GM21737 (cell line): ENCODE data around the gene KRTAP5-1.

Experiments used
- ATAC-seq: cut with Tn5 transposase; IDR thresholded peaks from one replicate; pipeline ENCODE4 v1.9.1; 2021; ENCODE audit warnings: mild to moderate bottlenecking, moderate library complexity; ENCODE audit not compliant: unreplicated experiment

The KRTAP5-1 gene

DNA sequence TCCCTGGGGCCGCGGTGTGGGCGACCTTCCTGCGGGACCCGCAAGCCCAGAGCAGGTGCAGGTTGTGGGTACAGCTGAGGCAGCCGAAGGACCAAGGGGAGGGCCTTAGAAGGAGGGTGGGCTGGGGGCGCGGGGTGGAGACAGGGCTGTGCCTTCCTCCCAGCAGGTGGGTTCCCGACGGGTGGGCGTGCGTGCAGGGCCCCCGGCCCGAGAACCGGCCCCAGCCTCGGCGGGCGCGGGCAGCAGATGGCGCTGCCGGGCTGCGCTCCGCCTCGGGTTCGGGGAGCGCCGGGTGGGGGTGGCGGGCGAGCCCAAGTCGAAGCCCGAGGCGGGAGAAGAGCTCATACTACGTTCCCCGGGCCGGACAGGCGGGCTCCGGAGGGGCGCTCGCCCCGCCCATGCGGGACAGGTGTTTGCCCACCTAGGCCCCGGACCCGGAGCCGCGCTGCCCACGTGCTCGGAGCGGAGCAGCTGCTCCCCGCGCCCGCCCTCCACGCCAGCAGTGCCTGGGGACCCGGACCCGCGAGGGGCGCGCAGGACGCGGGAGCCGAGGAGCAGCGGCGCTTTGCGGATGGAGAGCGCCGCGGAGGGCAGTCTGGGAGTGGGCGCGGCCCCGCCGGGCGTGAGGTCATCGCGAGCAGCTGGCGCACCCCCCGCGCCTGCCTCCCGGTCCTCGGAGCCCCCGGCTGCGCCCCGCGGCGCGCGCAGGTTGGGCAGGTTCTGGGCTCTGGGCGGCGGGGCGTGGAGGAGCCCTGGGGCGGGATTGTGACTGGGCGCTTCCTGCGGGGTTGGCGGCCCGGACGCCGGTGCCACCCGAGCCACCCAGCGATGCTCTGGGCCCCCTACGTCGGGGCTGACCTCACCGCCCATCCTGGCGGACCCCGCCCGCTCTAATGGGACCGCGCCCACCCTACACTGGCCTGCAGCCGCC lies 38.3 kb downstream of the KRTAP5-1 start:
- no peak for ATAC-seq

DNA sequence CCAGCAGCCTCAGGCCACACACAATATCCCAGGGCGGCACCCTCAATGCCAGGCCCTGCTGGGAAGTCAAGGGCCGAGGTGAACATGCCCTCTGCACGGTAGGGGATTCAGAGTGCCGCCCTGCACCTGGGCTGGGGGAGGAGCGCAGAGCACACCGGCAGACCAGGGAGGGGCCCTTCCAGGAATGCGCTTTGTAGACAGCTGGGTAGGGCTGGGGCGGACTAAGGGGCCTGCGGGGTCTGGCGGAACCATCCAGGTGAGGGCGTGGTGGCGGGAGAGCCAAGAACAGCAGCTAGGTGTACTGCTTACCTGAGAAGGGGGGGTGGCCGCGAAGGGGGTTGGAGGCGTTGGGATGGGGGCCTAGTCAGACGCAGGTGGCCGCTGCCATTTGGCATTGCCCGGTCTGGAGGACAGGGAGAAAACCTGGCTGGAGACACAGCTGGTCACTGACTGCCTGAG lies 39.0 kb downstream of the KRTAP5-1 start:
- ATAC-seq: no peak

DNA sequence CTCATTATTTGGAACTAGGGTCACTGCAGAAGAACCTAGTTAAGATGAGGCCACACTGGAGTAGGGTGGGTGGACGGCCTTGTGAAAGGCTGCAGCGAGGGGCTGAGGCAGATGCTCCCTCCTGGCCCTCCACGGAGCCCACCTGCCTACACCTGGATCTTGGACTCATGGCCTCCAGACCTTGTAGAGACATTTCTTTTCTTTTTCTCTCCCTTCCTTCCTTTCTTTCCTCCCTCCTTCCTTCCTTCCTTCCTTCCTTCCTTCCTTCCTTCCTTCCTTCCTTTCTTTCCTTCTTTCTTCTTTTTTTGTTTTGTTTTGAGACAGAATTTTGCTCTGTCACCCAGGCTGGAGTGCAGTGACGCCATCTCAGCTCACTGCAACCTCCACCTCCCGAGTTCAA lies 39.7 kb downstream of the KRTAP5-1 start:
- no peak for ATAC-seq

DNA sequence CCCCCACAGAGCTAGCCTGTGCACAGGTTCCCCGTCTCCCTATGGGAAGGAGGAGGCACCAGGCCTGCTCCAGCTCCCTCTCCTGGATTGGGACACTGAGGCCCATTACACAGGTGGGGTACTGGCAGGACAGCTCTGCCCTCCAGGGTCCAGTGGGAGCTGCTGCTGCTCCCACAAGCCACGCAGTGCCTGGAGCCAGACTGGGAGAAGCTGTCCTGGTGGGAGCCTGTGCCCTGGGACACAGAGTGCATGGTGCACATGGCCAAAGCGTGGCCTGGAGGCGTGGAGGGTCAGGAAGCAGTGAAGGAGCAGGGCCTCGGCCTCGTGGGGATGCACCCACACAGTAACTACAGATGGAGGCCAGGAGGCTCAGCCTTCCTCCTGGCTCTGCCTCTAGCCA lies 40.5 kb downstream of the KRTAP5-1 start:
- no peak for ATAC-seq

DNA sequence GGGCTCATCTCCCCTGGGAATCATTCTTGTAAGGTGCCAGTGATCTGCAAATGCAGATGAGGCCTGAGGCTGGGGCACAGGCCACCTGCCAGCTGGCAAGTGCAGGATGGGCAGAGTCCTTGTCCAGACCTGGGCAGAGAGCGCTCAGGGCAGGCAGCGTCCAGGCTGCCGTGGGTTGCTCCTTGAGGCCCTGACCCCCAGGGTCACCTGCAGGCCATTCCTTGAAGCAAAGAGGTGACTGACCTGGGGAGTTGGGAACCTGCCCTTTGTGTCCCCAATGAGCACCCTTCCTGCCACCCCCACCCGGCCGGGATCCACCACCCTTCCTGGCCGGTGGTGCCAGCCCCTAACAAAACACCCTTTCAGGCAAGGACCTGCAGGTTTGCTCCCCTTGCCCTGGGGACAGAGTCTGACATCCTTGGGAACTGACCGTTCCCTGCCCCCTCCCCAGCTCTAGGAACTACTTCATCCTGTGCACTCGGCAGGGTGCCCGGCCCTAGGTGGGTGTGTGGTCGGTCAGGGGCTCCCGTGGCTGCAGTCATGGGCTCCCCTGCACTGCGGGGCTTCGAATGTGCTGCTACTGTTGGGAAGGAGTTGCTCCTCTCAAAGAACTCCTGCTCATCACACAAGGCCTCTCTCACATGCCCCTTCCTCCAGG lies 41.3 kb downstream of the KRTAP5-1 start:
- no peak for ATAC-seq

DNA sequence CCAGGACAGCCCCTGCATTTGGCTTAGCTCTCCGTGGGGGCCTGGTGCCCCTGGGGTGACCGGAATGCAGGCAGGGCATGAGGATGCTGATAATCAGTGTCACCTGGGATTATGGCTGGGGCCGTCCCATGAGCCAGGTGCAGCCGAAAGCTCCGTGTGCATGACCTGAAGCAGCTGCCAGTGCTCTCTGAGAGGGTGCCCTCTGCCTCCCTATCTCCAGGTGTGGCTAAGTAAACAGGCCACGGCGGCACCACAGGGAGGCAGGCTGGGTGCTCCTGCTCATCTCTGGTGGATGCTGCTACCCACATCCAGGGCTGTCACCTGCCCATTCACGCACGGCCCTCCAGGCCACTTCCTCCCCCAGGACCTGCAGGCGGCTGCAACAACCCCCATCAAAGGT lies 42.8 kb downstream of the KRTAP5-1 start:
- ATAC-seq: no peak

DNA sequence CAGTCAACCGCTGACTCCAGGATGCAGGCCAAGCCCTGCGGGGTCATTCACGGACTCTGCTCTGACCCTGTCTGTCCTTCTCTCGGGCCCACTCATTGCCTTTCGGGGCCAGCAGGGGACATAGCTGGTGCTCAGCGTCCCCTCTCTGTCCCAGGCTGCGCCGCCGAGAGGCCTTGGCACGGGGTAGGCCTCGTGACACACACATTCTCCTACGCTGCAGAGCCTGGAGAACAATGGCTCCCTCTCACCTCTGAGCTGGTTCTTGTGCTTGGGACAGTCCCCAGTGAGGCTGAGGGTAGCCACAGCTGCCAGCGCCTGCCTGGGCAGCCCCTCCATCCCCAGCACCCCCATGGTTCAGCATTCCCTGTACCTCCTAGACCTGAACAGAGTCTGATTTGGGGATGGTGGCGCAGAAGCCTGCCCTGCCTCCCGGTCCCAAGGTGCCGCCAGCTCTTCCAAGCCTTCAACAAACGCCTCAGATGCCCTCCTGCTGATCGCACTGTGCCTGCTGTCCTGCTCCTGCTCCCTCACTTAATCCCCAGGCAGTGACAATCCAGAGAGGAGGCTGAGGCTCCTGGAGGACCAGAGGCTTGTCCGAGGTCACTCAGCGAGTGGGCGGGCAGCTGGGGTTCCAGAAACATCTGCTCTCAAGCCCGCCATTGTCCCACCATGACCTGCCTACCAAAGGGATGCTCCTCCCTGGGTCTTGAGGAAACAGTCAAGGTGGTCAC lies 43.4 kb downstream of the KRTAP5-1 start:
- ATAC-seq: no peak

DNA sequence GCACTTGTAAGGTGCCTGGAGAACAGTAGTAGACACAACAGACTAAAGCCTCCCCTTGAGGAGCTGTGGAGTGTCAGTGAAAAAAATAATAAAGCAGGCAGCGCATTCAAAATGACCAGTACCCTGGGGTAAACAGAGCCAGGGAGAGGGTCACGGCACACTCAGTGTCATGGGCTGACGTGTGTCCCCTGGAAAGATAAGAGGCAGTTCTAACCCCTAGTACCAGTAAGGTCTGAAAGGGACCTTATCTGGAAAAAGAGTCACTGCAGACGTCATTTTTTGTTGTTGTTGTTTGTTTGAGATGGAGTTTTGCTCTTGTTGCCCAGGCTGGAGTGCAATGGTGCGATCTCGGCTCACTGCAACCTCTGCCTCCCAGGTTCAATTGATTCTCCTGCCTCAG lies 45.0 kb downstream of the KRTAP5-1 start:
- no peak for ATAC-seq

DNA sequence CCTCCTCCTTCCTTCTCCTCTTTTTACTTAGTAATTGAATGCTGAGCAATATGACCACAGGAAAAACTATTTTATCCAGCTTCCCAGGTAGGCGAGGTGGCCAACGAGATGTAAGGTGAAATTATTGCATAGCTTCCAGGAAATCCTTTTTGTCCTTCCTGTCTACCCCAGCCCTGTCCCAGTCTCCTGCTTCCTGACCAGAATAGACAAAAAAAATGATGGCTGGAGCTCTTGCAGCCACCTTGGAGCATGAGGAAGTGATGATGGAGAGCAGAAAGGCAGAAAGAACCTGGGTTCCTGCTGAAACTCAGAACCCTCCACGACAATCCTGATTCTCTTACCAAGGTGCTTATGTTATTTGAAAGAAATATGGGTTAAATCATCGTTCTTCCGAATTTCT lies 46.9 kb downstream of the KRTAP5-1 start:
- no peak for ATAC-seq

DNA sequence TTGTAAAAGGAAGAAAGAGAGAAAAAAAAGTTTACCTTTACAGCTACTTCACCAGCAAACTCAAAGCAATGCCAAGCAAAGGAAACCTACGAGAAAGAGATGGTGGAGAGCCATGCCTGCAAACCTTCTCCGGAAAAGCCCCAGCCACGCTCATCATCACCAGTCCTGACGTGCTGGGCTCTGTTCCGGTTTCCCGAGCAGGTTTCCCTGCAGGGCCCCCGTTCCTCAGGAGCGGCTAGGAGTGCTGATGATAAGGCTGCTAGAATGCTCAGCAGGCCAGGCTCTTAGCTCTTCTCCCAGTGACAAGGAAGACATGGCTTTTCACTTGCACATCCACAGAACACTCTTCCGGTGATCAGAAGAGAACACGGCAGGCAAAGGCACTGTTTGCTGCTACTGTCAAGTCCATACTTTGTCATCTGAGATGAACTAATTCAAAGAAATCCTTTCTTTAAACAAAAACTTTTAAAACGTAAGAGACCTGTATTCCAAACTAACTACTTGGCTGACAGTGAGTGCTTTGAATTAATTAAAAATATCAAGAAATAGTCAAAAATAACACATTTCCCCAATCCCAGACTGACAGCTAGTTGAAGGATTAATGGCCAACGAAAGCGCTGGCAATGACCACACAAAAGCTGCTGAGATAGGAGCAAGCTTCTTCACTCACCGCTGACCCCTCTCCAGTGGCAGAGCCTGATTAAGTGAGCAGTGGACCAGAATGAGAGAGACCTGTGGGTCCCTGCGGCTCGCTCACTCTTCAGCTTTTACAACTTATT lies 48.8 kb downstream of the KRTAP5-1 start:
- no peak for ATAC-seq

DNA sequence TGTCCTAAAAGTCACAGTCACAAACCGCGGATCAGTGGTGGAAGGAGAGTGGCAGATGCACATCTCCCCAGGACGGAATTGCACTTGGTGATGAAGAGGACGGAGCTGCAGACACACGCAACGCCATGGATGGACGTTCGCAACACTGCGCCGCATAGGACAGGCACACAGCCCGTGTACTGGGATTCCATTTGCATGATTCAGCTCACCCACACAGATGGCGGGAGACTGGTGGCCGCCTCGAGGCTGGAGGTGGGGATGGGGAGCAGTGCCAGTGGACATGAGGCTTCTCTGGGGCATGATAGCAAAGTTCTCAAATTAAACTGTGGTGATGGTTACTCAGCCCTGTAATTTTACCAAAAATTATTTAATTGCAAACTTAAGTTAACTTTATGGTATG lies 50.4 kb downstream of the KRTAP5-1 start:
- ATAC-seq: no peak
